SKM-1 (cell line): ENCODE measurements around the gene CRYL1.

Experiments used
- DNase-seq: peaks from one replicate; lab custom pipeline; 2025; ENCODE audit not compliant: unreplicated experiment; lab: John Stamatoyannopoulos, UW

Gene CRYL1

GRCh38 chr13:20387006-20387405 is 138.7 kb downstream of the CRYL1 start:
- no peak for DNase-seq

GRCh38 chr13:20383058-20383457 is 142.6 kb downstream of the CRYL1 start:
- DNase-seq, result no peak

- no peak for DNase-seq
Measured at GRCh38 chr13:20381401-20381800, 144.3 kb downstream of the CRYL1 start.

- DNase-seq, result no peak
Measured at GRCh38 chr13:20378721-20379120, 146.9 kb downstream of the CRYL1 start.

- DNase-seq, result no peak
Measured at GRCh38 chr13:20377720-20378119, 147.9 kb downstream of the CRYL1 start.

GRCh38 chr13:20375871-20376270 is 149.8 kb downstream of the CRYL1 start:
- no peak for DNase-seq

GRCh38 chr13:20373861-20374260 is 151.8 kb downstream of the CRYL1 start:
- DNase-seq, result no peak

GRCh38 chr13:20371825-20372224 is 153.8 kb downstream of the CRYL1 start:
- no peak for DNase-seq

- DNase-seq, result no peak
Measured at GRCh38 chr13:20370815-20371421, 154.7 kb downstream of the CRYL1 start.

GRCh38 chr13:20369886-20370361 is 155.7 kb downstream of the CRYL1 start:
- DNase-seq, result no peak

- no peak for DNase-seq
Measured at GRCh38 chr13:20366056-20366455, 159.6 kb downstream of the CRYL1 start.

GRCh38 chr13:20363603-20364002 is 162.1 kb downstream of the CRYL1 start:
- no peak for DNase-seq

- no peak for DNase-seq
Measured at GRCh38 chr13:20363172-20363571, 162.5 kb downstream of the CRYL1 start.

- no peak for DNase-seq
Measured at GRCh38 chr13:20362484-20363041, 163.1 kb downstream of the CRYL1 start.

GRCh38 chr13:20360835-20361412 is 164.7 kb downstream of the CRYL1 start:
- DNase-seq, result no peak

GRCh38 chr13:20360041-20360491 is 165.6 kb downstream of the CRYL1 start:
- no peak for DNase-seq

GRCh38 chr13:20359335-20359734 is 166.3 kb downstream of the CRYL1 start:
- DNase-seq, result no peak

- DNase-seq, result no peak
Measured at GRCh38 chr13:20358022-20358421, 167.6 kb downstream of the CRYL1 start.

- DNase-seq, result no peak
Measured at GRCh38 chr13:20356444-20356843, 169.2 kb downstream of the CRYL1 start.

- no peak for DNase-seq
Measured at GRCh38 chr13:20354722-20355121, 170.9 kb downstream of the CRYL1 start.

GRCh38 chr13:20353973-20354372 is 171.7 kb downstream of the CRYL1 start:
- DNase-seq, result peak; percentile 29
